Activated B cell treated with CpG ODN at 0.5 μM for 24 hours (primary cell): ENCODE measurements around the gene PLK5. TPM values are rescaled to one million over a fixed set of nuclear protein-coding genes. Genes with fewer than 3 reads are reported as not detected.

Experiments
- ATAC-seq: fragments of 200-7000 bp; cut with Tn5 transposase; one replicate; pipeline ENCODE4 v1.10.0; 2021; ENCODE audit warnings: low read depth, mild to moderate bottlenecking, moderate library complexity
- CTCF ChIA-PET: fragments of 350-600 bp; sonication (Branson Sonifier 250); formaldehyde crosslinking; loops from one replicate; lab custom pipeline; 2021; ENCODE audit warnings: antibody characterized with exemption; lab: Charles Lee
- POLR2A ChIA-PET: fragments of 350-600 bp; sonication (Branson Sonifier 250); formaldehyde crosslinking; loops from one replicate; lab custom pipeline; 2021; ENCODE audit warnings: antibody characterized with exemption; lab: Charles Lee
- DNase-seq: peaks from one replicate; pipeline ENCODE4 v3.0.0; 2022
- H3K27ac Mint-ChIP-seq: one replicate; pipeline ENCODE4 v1.8.0; 2020; ENCODE audit warnings: mixed read lengths
- H3K27me3 Mint-ChIP-seq: one replicate; pipeline ENCODE4 v1.8.0; 2021; ENCODE audit warnings: mixed read lengths
- H3K36me3 Mint-ChIP-seq: one replicate; pipeline ENCODE4 v1.8.0; 2021; ENCODE audit warnings: low read depth, mixed read lengths
- H3K4me1 Mint-ChIP-seq: one replicate; pipeline ENCODE4 v1.8.0; 2021; ENCODE audit warnings: mixed read lengths
- H3K4me3 Mint-ChIP-seq: one replicate; pipeline ENCODE4 v1.8.0; 2020; ENCODE audit warnings: mild to moderate bottlenecking, mixed read lengths
- H3K9me3 Mint-ChIP-seq: one replicate; pipeline ENCODE4 v1.8.0; 2020; ENCODE audit warnings: mixed read lengths
- CTCF ChIP-seq: fragments of 200-600 bp; IDR thresholded peaks from one replicate; pipeline ENCODE4 v1.8.0; 2022; ENCODE audit warnings: antibody characterized with exemption, mild to moderate bottlenecking
- intact Hi-C: fragments of 100-400 bp; cut with micrococcal nuclease; formaldehyde crosslinking; loops from one replicate; pipeline ENCODE4 v1.15.1; 2024
- total RNA-seq: library from RNA; stranded (reverse); gene quantifications from 2 replicates; pipeline ENCODE4 v1.2.3, GENCODE V29; 2022

PLK5 gene
- total RNA-seq, 1 donor from 2014 or later: not detected

GRCh38 chr19:1572795-1573194 lies 48.9 kb downstream of the PLK5 start:
- ATAC-seq (no peak), DNase-seq (no peak)
- peaks cover 5% of the 10 kb centered on the region for H3K4me1 Mint-ChIP-seq
- peaks cover 13% of the 10 kb centered on the region for H3K36me3 Mint-ChIP-seq
- TF ChIP-seq CTCF: no peak
- intact Hi-C loops: no loop called here
- H3K27me3 Mint-ChIP-seq: no peaks in the 10 kb centered on the region
- ChIA-PET CTCF (no interaction called here), POLR2A (no interaction called here)
- no peaks in the 10 kb centered on the region for H3K9me3 Mint-ChIP-seq
- no peak overlapping the region for H3K4me3 Mint-ChIP-seq
- no peak overlapping the region for H3K27ac Mint-ChIP-seq

GRCh38 chr19:1574354-1575136 lies 50.7 kb downstream of the PLK5 start:
- no peak overlapping the region for H3K4me3 Mint-ChIP-seq
- CTCF ChIA-PET: no interaction called here
- POLR2A ChIA-PET: interaction anchor here (0.5 kb wide), 1 partner anchor 620 kb away, joined by 3 read pairs; no protein-coding TSS in a partner anchor

GRCh38 chr19:1575323-1576241 lies 51.7 kb downstream of the PLK5 start:
- Mint-ChIP-seq H3K36me3 (peaks cover 32% of the 10 kb centered on the region), H3K4me3 (no peak overlapping the region), H3K27me3 (no peaks in the 10 kb centered on the region), H3K9me3 (no peaks in the 10 kb centered on the region), H3K27ac (no peak overlapping the region), H3K4me1 (no peaks in the 10 kb centered on the region)
- no peak for TF ChIP-seq CTCF
- ChIA-PET CTCF (no interaction called here), POLR2A (interaction anchor here (0.5 kb wide), 1 partner anchor 621 kb away, joined by 3 read pairs; no protein-coding TSS in a partner anchor)
- intact Hi-C loops: no loop called here
- DNase-seq (no peak), ATAC-seq (no peak)

More at GRCh38 chr19:1574354-1575136, 50.7 kb downstream of the PLK5 start:
- Mint-ChIP-seq H3K36me3 (peaks cover 22% of the 10 kb centered on the region), H3K4me1 (peaks cover 5% of the 10 kb centered on the region), H3K27me3 (no peaks in the 10 kb centered on the region), H3K27ac (no peak overlapping the region), H3K9me3 (no peaks in the 10 kb centered on the region)
- no peak for TF ChIP-seq CTCF
- intact Hi-C loops: no loop called here
- DNase-seq: no peak
- no peak for ATAC-seq

GRCh38 chr19:1576242-1577089 lies 52.6 kb downstream of the PLK5 start:
- no peak for TF ChIP-seq CTCF
- Mint-ChIP-seq H3K36me3 (peaks cover 41% of the 10 kb centered on the region), H3K27me3 (no peaks in the 10 kb centered on the region), H3K4me3 (no peak overlapping the region), H3K27ac (no peak overlapping the region), H3K9me3 (no peaks in the 10 kb centered on the region), H3K4me1 (no peaks in the 10 kb centered on the region)
- intact Hi-C loops: no loop called here
- ChIA-PET CTCF (no interaction called here), POLR2A (no interaction called here)
- no peak for DNase-seq
- ATAC-seq: no peak
